ENCODE results near the gene ITPA. TPM values are rescaled to one million over a fixed set of nuclear protein-coding genes. Genes with fewer than 3 reads are reported as not detected.

ITPA gene
- 10 to 100 TPM; 21.8 to 51.8 (median 38.8) TPM for total RNA-seq

DNA sequence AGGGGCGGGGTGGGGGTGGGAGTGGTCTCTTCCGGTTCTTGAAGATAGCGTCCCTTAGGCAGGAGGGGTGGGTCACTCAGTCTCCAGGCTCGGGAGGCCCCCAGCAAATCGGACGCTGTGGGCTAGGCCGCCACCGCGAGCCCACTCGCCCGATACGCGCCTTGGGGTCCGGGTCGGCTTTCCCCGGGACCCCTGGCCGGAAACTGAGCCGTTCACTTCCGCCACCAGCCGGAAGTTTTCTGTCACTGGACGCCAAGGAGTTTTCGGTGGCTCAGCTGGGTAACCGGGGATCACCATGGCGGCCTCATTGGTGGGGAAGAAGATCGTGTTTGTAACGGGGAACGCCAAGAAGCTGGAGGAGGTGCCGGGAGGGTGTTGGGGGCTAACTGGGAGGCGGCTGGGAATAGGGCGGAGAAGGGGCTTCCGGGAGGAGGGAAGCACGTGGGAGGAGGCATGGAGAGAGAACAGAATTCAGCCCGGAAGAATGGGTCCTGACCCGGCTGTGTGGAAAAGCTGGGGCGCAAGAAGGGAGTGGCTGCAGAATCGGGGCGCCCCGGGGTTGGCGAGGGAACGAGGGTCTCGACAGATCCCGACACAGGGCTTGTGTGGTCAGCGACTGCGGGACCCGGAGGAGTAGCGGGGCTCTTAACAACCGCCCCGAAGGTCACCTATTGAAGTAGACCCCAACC, at the start of gene ITPA:
Gene ITPA (plus strand): TSS at position 242 of the 689 bp plus-strand sequence. CDS start 54 bp downstream, at position 296.
- TF ChIP-seq, protein P1, sequence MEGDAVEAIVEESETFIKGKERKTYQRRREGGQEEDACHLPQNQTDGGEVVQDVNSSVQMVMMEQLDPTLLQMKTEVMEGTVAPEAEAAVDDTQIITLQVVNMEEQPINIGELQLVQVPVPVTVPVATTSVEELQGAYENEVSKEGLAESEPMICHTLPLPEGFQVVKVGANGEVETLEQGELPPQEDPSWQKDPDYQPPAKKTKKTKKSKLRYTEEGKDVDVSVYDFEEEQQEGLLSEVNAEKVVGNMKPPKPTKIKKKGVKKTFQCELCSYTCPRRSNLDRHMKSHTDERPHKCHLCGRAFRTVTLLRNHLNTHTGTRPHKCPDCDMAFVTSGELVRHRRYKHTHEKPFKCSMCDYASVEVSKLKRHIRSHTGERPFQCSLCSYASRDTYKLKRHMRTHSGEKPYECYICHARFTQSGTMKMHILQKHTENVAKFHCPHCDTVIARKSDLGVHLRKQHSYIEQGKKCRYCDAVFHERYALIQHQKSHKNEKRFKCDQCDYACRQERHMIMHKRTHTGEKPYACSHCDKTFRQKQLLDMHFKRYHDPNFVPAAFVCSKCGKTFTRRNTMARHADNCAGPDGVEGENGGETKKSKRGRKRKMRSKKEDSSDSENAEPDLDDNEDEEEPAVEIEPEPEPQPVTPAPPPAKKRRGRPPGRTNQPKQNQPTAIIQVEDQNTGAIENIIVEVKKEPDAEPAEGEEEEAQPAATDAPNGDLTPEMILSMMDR (IDR thresholded peaks at IDR 0.05; ENCODE audit: low read depth) = no peak

DNA sequence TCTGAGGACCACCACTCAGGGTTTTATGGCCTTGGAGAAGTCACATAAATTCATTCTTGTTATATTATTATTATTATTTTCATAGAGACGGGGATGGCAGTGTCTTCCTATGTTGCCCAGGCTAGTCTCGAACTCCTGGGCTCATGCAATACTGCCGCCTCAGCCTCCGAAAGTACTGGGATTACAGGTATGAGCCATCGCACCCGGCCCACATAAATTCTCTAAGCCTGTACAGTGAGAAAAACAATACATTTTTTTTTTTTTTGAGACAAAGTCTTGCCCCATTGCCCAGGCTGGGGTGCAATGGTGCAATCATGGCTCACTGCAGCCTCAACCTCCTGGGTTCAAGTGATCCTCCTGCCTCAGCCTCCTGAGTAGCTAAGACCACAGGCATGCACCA, 48.9 kb upstream of the ITPA start:
- TF ChIP-seq, protein P1 (IDR thresholded peaks at IDR 0.05; ENCODE audit: low read depth) = no peak

DNA sequence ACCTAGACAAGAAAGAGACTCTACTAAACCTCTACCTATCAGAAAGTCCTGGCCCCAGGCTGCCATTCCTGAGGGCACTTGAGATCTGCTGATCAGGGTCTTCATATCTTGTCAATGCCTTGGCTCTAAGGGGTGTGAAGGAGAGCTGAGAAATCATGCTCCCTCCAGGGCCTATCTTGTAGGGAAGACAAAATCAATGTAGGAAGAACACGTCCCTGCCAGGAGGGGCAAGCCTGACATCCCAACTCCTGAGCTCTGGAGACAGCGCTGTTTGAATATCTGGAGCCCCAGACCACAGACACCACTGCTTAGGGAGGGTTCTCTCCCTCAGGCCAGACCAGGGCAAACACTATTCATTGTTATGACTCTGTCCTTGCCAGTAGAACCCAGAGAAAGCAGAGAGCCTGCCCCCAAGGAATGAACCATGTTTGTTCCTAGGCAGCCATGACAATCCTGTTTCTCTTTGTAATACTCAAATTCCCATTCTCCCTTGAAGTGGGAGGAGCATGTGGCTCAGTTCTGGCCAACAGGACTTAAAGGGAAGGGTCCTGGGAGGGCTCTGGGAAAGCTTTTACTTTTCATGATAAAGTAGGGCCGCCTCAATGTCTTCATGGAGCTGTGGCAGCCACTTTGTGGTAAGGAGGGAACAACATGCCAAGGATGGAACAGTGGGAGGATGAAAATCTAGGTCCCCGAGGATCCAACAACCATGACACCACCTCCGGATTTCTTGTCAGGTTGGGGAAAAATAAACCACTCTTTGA, 47.8 kb upstream of the ITPA start:
- TF ChIP-seq, protein P1 (IDR thresholded peaks at IDR 0.05; ENCODE audit: low read depth) = no peak

DNA sequence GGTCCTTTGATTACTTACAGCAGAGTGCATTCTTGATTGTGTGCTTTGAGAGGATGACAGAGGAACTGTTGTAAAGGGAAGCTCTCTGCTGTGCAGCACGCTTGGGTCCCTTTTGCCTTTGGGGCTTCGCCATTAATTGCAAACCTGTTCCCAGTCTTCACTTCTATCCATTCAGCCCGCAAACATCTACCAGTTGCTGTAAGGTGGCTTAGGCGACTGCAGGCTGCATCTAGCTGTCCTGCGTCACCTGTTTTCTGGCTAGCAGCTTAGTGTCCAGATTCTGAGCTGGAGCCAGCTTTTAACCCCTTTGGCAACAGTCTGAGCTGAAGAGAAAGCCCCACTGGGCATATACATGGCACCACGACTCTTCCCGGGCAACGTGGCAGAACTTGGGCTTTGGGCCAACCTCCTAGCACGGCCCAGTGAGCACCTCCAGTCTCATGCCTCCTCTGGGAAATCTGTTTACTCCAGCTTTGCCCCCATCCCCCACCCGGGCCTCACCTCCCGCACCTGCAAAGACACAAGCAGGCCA, 47.2 kb upstream of the ITPA start:
- TF ChIP-seq, protein P1 (IDR thresholded peaks at IDR 0.05; ENCODE audit: low read depth) = no peak

DNA sequence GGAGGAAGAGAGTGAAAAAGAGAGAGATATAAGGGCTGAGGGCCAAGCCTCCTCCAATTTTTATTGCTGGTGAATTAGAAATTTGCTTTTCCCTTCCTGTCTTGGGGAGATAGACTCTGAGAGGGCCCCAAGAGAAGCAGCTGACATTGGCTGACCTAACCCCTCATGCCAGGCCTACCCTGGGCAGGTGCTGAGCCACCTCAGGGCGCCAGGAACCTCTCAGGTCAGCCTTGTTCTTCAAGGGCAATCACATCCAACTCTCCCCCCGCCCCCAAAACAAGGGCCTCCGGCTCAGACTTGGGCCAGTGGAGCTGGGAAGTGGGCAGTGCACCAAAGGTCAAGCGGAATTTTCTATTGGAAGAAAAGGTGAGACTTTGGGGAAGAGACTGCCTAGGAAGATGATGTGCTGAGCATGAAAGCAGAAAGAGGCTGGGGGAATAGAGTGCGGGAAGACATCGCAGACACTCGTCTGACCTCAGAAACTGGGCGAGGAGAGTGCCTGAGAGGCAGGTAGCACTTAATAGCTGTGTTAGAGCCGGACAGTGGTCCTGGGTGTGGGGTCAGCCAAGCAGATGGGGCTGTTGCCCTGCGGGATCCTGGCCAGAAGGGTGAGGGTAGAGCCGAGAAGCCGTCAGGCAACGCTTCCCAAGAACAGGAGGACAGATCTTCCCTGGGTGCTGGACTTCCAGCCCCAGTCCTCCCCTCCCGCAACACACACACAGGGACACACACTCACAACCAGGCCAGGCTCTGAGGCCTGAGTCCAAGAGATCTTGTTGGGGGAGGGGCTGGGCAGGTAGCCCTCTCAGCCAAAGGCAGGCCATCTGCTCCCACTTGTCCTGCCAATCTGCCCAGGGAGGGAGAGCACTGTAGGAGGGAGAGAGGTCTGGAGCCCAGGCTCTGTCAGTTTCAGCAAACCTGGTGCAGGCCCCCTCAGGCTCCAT, 45.9 kb upstream of the ITPA start:
- TF ChIP-seq, protein P1 (IDR thresholded peaks at IDR 0.05; ENCODE audit: low read depth) = no peak

DNA sequence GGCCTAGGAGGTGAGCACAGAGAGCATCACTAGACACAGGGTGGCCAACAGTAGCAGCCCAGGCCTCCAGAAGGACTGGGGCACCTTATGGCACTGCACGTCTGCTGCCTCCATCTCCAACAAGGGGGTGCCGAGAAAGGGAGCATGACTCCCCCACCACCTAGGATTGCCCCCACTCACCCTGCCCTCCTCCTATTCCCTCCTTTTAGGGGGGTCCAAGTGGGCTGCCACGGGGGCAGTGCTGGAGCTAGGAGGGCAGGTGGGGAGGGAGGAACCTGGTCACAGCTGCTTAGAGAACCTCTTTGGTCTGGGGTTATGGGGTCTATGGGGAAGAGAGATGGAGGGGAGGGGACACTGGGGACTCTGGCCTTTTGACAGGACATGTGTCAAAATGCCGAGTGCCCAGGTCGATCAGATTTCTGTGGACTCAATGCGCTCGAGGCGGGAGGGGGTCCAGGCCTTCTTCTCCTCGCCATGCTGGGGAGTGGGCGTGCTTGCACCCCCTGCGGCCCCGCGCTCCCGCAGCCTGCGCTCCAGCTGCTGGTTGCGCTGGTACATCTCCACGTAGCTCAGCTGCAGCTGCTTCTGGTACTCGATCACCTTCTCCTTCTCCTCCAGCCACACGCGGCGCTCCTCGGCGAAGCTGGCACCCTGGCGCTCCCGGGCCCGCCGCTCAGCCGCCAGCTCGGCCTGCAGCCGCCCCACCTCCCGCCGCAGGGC, 45.1 kb upstream of the ITPA start:
- TF ChIP-seq, protein P1 (IDR thresholded peaks at IDR 0.05; ENCODE audit: low read depth) = no peak

All from subcutaneous adipose tissue (tissue), 4 donors.